GM12891 (cell line): Measurements from ENCODE around the gene PSKH1.

Experiments
- DNase-seq: peaks from one replicate; pipeline ENCODE4 v3.0.0; 2011; ENCODE audit warnings: low spot score; ENCODE audit not compliant: insufficient read length
- FAIRE-seq: peaks from 2 replicates; lab custom pipeline; 2011; peaks lifted over from hg19 to GRCh38; lab: Jason Lieb, UNC
- PAX5 ChIP-seq: IDR thresholded peaks from 2 replicates; pipeline ENCODE4 v1.6.1; 2011; ENCODE audit warnings: low read length, moderate library complexity, mild to moderate bottlenecking; ENCODE audit not compliant: insufficient read depth, severe bottlenecking
- POLR2A ChIP-seq: IDR thresholded peaks from 2 replicates; pipeline ENCODE4 v1.6.1; 2011; ENCODE audit warnings: low read depth, low read length, control low read depth
- POLR2AphosphoS5 ChIP-seq: IDR thresholded peaks from 2 replicates; pipeline ENCODE4 v1.6.1; 2011; ENCODE audit warnings: low read depth, low read length, control low read depth
- POU2F2 ChIP-seq: IDR thresholded peaks from 2 replicates; pipeline ENCODE4 v1.6.1; 2011; ENCODE audit warnings: low read depth, mild to moderate bottlenecking, control low read depth, low read length, moderate library complexity
- SPI1 ChIP-seq: IDR thresholded peaks from 2 replicates; pipeline ENCODE4 v1.6.1; 2011; ENCODE audit warnings: low read depth, low read length, control low read depth
- TAF1 ChIP-seq: IDR thresholded peaks from 2 replicates; pipeline ENCODE4 v1.6.1; 2011; ENCODE audit warnings: low read depth, low read length, control low read depth

Gene PSKH1

DNA sequence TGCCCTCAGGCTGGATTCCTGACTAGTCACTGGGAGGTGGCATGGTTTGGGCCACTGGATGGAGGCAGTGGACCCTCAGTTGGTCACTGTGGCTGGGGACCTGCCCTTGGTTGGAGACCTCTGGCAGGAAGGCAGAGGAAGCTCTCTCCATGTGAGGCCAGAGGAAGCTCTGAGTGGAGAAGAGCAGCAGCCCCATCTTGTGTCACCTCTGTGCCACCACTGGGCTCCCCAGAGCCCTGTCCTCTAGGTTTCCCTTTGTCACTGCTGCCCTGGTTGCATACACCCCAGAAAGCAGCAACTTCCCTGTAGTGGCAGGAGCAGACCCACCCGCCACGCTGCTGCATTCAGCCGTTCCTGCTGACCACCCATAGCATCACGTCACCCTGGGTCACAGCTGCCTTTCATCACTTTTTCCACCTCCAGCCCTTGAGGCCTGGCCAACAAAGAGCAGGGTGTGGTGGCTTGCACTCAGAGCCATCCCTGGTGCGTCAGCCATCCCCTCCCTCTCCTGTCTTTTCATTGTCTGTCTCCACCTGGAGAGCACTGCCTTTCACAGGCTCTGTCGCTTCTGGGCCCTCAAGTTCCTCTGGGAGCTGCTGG is 26.7 kb downstream of the PSKH1 start:
- DNase-seq (no peak), FAIRE-seq (no peak)
- TF ChIP-seq TAF1: no peak
- TF ChIP-seq POLR2A: no peak
- no peak for TF ChIP-seq SPI1
- TF ChIP-seq PAX5: no peak
- TF ChIP-seq POLR2AphosphoS5: no peak
- no peak for TF ChIP-seq POU2F2

- TF ChIP-seq SPI1: no peak
- TF ChIP-seq POLR2A: no peak
- TF ChIP-seq POU2F2: no peak
- DNase-seq (no peak), FAIRE-seq (no peak)
Measured at GRCh38 chr16:67922221-67922620, 29.2 kb downstream of the PSKH1 start.

DNA sequence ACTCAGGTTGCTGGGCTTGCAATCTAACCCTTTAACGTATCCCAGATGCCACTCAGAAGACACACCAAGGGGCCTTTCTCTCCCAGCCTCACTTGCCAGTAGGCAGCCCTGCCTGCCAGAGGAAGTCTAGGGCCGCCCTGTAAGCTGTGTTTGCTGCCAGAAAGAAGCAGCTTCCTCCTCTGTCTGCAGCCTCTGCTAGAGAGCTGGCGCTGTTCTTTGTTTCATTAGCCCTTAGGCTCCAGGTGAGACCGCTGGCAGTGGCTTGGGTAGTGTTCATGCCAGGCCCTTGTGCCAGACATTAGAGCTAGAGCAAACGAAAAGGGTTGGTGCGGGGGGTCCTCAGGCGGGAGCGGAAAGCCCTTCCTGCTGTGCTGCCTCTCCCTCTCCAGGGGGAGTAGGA is 29.7 kb downstream of the PSKH1 start:
- DNase-seq (no peak), FAIRE-seq (no peak)
- no peak for TF ChIP-seq POLR2A
- no peak for TF ChIP-seq PAX5
- TF ChIP-seq TAF1: no peak
- no peak for TF ChIP-seq POU2F2
- no peak for TF ChIP-seq SPI1
- TF ChIP-seq POLR2AphosphoS5: no peak

GRCh38 chr16:67923414-67924116 is 30.5 kb downstream of the PSKH1 start:
- TF ChIP-seq POU2F2: no peak
- TF ChIP-seq POLR2AphosphoS5: no peak
- TF ChIP-seq PAX5: no peak
- TF ChIP-seq TAF1: no peak
- TF ChIP-seq SPI1: no peak
- DNase-seq: no peak
- FAIRE-seq: no peak

GRCh38 chr16:67924140-67924906 is 31.3 kb downstream of the PSKH1 start:
- no peak for TF ChIP-seq TAF1

GRCh38 chr16:67926181-67926750 is 33.2 kb downstream of the PSKH1 start:
- no peak for FAIRE-seq
- no peak for DNase-seq
- TF ChIP-seq PAX5: no peak
- TF ChIP-seq TAF1: no peak
- TF ChIP-seq POU2F2: no peak
- no peak for TF ChIP-seq POLR2AphosphoS5
- no peak for TF ChIP-seq SPI1
- TF ChIP-seq POLR2A: no peak

More at GRCh38 chr16:67924140-67924906, 31.3 kb downstream of the PSKH1 start:
- no peak for FAIRE-seq
- DNase-seq: no peak

DNA sequence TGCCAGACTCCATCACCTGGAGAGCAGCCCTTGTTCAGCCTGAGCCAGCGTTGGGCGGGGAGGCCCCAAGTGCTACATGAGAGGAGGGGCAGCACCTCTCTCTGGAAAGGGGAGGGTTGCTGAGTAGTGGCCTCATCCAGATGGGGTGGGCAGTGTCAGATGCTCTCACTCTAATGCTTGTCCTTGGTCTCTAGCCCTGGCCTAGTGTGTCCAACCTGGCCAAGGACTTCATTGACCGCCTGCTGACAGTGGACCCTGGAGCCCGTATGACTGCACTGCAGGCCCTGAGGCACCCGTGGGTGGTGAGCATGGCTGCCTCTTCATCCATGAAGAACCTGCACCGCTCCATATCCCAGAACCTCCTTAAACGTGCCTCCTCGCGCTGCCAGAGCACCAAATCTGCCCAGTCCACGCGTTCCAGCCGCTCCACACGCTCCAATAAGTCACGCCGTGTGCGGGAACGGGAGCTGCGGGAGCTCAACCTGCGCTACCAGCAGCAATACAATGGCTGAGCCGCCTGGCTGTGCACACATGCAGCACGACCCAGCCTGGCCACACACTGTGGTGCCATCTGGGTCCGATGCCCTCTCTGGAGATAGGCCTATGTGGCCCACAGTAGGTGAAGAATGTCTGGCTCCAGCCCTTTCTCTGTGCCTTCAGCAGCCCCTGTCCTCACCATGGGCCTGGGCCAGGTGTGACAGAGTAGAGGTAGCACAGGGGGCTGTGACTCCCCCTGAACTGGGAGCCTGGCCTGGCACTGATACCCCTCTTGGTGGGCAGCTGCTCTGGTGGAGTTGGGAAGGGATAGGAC is 34.3 kb downstream of the PSKH1 start:
- DNase-seq: no peak
- no peak for FAIRE-seq

GRCh38 chr16:67928147-67928546 is 35.1 kb downstream of the PSKH1 start:
- TF ChIP-seq PAX5 (no peak), POU2F2 (peak; percentile 21; the same call in 1 of the 2 replicates)
- no peak for FAIRE-seq
- no peak for DNase-seq

More for the DNA sequence above, 34.3 kb downstream of the PSKH1 start:
- TF ChIP-seq POLR2A (0 out of 2 replicates have a peak, but pooled peaks have one; percentile 12), SPI1 (no peak), PAX5 (no peak), TAF1 (no peak), POU2F2 (no peak), POLR2AphosphoS5 (peak; percentile 37; the same call in 1 of the 2 replicates)
